ENCODE data around the gene SIX4. TPM values are rescaled to one million over a fixed set of nuclear protein-coding genes. Genes with fewer than 3 reads are reported as not detected.

Gene SIX4
- total and polyA plus RNA-seq, 10 of the 15 experiments (the other 5 are each of a cell fraction or from before 2014, with no cell fraction given): 0.04 to 0.26 (median 0.06) TPM; not detected in 5

GRCh38 chr14:60753264-60754119 is 29.3 kb upstream of the SIX4 start (continued):
- TF ChIP-seq MLLT1 (IDR thresholded peaks at IDR 0.05): peak; percentile 97
- TF ChIP-seq GABPA (IDR thresholded peaks at IDR 0.05; ENCODE audit: low read depth): no peak
- no peak for TF ChIP-seq PAX8 (IDR thresholded peaks at IDR 0.05)
- TF ChIP-seq IRF4 (IDR thresholded peaks at IDR 0.05; ENCODE audit: low read depth, low read length): peak; percentile 80
- no peak for TF ChIP-seq KLF5 (IDR thresholded peaks at IDR 0.05; ENCODE audit: partially characterized antibody)
- TF ChIP-seq CBX3 (IDR thresholded peaks at IDR 0.05; ENCODE audit: borderline replicate concordance, low read depth): no peak
- TF ChIP-seq JUNB (IDR thresholded peaks at IDR 0.05): peak; percentile 46; the same call in 1 of the 2 replicates
- TF ChIP-seq CHD1 (IDR thresholded peaks at IDR 0.05; ENCODE audit: low read depth, low read length): no peak
- no peak for TF ChIP-seq LARP7 (IDR thresholded peaks at IDR 0.05)
- TF ChIP-seq TCF12 (IDR thresholded peaks at IDR 0.05; ENCODE audit: low read depth, low read length): peak; percentile 37; the same call in 1 of the 2 replicates
- TF ChIP-seq ATF3 (IDR thresholded peaks at IDR 0.05; ENCODE audit: borderline replicate concordance, extremely low read depth, low read depth, low read length): no peak
- no peak for TF ChIP-seq USF1 (IDR thresholded peaks at IDR 0.05; ENCODE audit: borderline replicate concordance, extremely low read length, insufficient read depth, low read depth, low read length)
- no peak for TF ChIP-seq SREBF2 (IDR thresholded peaks at IDR 0.05; ENCODE audit: low read length)
- TF ChIP-seq CEBPZ (IDR thresholded peaks at IDR 0.05; ENCODE audit: low read depth, low read length): no peak
- no peak for TF ChIP-seq KDM1A (IDR thresholded peaks at IDR 0.05; ENCODE audit: borderline replicate concordance)
- TF ChIP-seq NFXL1 (IDR thresholded peaks at IDR 0.05; ENCODE audit: borderline replicate concordance): no peak
- TF ChIP-seq SP1 (IDR thresholded peaks at IDR 0.05; ENCODE audit: low read depth, low read length): no peak
- 0 out of 2 replicates have a peak, but pooled peaks have one; percentile 27 for TF ChIP-seq RAD51 (IDR thresholded peaks at IDR 0.05)
- TF ChIP-seq CBFB (IDR thresholded peaks at IDR 0.05; ENCODE audit: low read depth): peak; percentile 98

Measured in GM12878 (cell line).